ENCODE data around the gene PHETA1. TPM values are rescaled to one million over a fixed set of nuclear protein-coding genes. Genes with fewer than 3 reads are reported as not detected.
A peak's percentile ranks its signal among the peaks of the same experiment; 100 is the strongest.

Gene PHETA1
- total and polyA plus RNA-seq, 8 donors: 7.2 to 20.5 (median 10.4) TPM

GRCh38 chr12:111318450-111318849 is 50.4 kb downstream of the PHETA1 start:
- H3K4me1 ChIP-seq: peaks cover 0 to 6% of the 10 kb centered on the region in 2 donors
- H3K9me3 ChIP-seq: no peaks in the 10 kb centered on the region
- ATAC-seq: no peak
- H3K4me3 ChIP-seq: no peak overlapping the region
- no peak overlapping the region for H3K27ac ChIP-seq
- intact Hi-C loops (cut with DNase I): no loop called here
- peaks cover 0 to 32% of the 10 kb centered on the region in 2 donors for H3K27me3 ChIP-seq
- TF ChIP-seq CTCF (IDR thresholded peaks at IDR 0.05): no peak
- H3K36me3 ChIP-seq: no peaks in the 10 kb centered on the region
- no peak for DNase-seq

GRCh38 chr12:111316671-111317070 is 52.2 kb downstream of the PHETA1 start:
- H3K36me3 ChIP-seq: no peaks in the 10 kb centered on the region
- DNase-seq (no peak), ATAC-seq (no peak)
- H3K27ac ChIP-seq: no peak overlapping the region
- TF ChIP-seq CTCF (IDR thresholded peaks at IDR 0.05): no peak
- peaks cover 0 to 32% of the 10 kb centered on the region in 2 donors for H3K27me3 ChIP-seq
- H3K4me3 ChIP-seq: no peak overlapping the region
- peaks cover 0 to 7% of the 10 kb centered on the region in 2 donors for H3K4me1 ChIP-seq
- no peaks in the 10 kb centered on the region for H3K9me3 ChIP-seq
- intact Hi-C loops (cut with DNase I): no loop called here

GRCh38 chr12:111314953-111315539 is 53.8 kb downstream of the PHETA1 start:
- no peaks in the 10 kb centered on the region for H3K36me3 ChIP-seq
- DNase-seq (peak in 1 of 4 donors; percentile 17), ATAC-seq (peak; percentile 47)
- no peaks in the 10 kb centered on the region for H3K9me3 ChIP-seq
- peaks cover 0 to 44% of the 10 kb centered on the region in 2 donors for H3K27me3 ChIP-seq
- peak overlapping the region in 1 of 2 donors; percentile 40 for H3K4me3 ChIP-seq
- intact Hi-C loops (cut with DNase I): no loop called here
- TF ChIP-seq CTCF (IDR thresholded peaks at IDR 0.05): no peak
- H3K4me1 ChIP-seq: peaks cover 0 to 12% of the 10 kb centered on the region in 2 donors
- H3K27ac ChIP-seq: peak overlapping the region; percentile 33 to 62

GRCh38 chr12:111313833-111314259 is 55.0 kb downstream of the PHETA1 start:
- Histone ChIP-seq H3K27me3 (peaks cover 0 to 41% of the 10 kb centered on the region in 2 donors), H3K4me1 (peaks cover 0 to 14% of the 10 kb centered on the region in 2 donors), H3K4me3 (peak overlapping the region in 1 of 2 donors; percentile 40), H3K9me3 (no peaks in the 10 kb centered on the region), H3K36me3 (no peaks in the 10 kb centered on the region), H3K27ac (no peak overlapping the region)
- DNase-seq (peak; percentile 67 to 91 (median 78)), ATAC-seq (peak; percentile 84)
- intact Hi-C loops (cut with DNase I): no loop called here
- TF ChIP-seq CTCF (IDR thresholded peaks at IDR 0.05): peak; percentile 82 to 94

GRCh38 chr12:111312708-111313107 is 56.2 kb downstream of the PHETA1 start:
- intact Hi-C loops (cut with DNase I): no loop called here
- no peak overlapping the region for H3K27ac ChIP-seq
- H3K4me3 ChIP-seq: peak overlapping the region in 1 of 2 donors; percentile 40
- ATAC-seq: no peak
- peak in 1 of 4 donors; percentile 13 for DNase-seq
- peaks cover 0 to 30% of the 10 kb centered on the region in 2 donors for H3K27me3 ChIP-seq
- no peaks in the 10 kb centered on the region for H3K36me3 ChIP-seq
- TF ChIP-seq CTCF (IDR thresholded peaks at IDR 0.05): no peak
- no peaks in the 10 kb centered on the region for H3K9me3 ChIP-seq
- peaks cover 0 to 14% of the 10 kb centered on the region in 2 donors for H3K4me1 ChIP-seq

All from left lung (tissue), 10 donors.